Measurements from ENCODE around the gene APLNR. TPM values are rescaled to one million over a fixed set of nuclear protein-coding genes. Genes with fewer than 3 reads are reported as not detected.

Gene APLNR
- total and polyA plus RNA-seq, 10 of the 15 experiments (the other 5 are each of a cell fraction or from before 2014, with no cell fraction given): 0.11 TPM; not detected in 9

DNA sequence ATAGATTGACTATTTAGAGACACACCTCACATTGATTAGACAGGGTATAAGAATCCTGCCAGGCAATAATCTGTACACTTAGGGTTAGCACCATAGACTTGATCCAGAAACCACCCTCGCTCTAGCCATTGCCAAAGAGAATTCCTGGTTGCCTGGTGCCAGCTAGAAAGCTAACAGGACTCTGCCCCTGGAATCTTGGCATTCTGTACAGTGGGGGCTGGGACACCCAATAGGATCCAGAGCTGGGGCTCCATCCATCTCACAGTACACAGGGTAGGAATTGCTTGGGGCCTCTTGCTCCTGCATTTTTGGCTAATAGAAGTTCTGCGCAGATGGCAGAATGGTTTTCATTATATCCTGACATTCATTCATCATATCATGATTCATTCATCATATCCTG is 3.0 kb upstream of the APLNR start:
- ChIA-PET POLR2A (no interaction called here), CTCF (interaction anchor here (0.9 to 3.1 kb wide), 2 partner anchors 10 to 399 kb away, joined by 3 to 22 read pairs; no protein-coding TSS in a partner anchor), RAD21 (ENCODE audit: unreplicated experiment) (interaction anchor here (2.1 kb wide), 1 partner anchor 9 kb away, joined by 9 read pairs; no protein-coding TSS in a partner anchor), SMC1A (ENCODE audit: uncharacterized antibody, unreplicated experiment) (interaction anchor here (0.6 to 2.9 kb wide), 3 partner anchors 10 to 104 kb away, joined by 3 to 8 read pairs (median 3); no protein-coding TSS in a partner anchor)
- H3K27ac ChIP-seq (ENCODE audit: control insufficient read depth, insufficient read depth): no peak overlapping the region
- no peak for ATAC-seq
- BruUV-seq (replicated peaks): no TSS peak
- 62% methylated on average over 2 of the region's 2 CpGs for WGBS (ENCODE audit: insufficient coverage, insufficient replicate concordance, low lambda C conversion rate, missing lambda C conversion rate)
- no peaks in the 10 kb centered on the region for H3K4me1 ChIP-seq (ENCODE audit: control insufficient read depth, insufficient read depth, low read length)
- H3K4me3 ChIP-seq: no peak overlapping the region
- peaks cover 0 to 2% of the 10 kb centered on the region in 2 experiments; a peak in 2 of 4 replicates for H3K27me3 ChIP-seq (replicated peaks in 1 of 2; ENCODE audit: control insufficient read depth in 2 of 2, insufficient read depth in 2 of 2, low read length in 1 of 2)
- H4K20me1 ChIP-seq (ENCODE audit: control insufficient read depth, insufficient read depth): no peaks in the 10 kb centered on the region
- no peaks in the 10 kb centered on the region for H3K36me3 ChIP-seq (ENCODE audit: control insufficient read depth in 2 of 2, insufficient read depth in 2 of 2, low read length in 1 of 2)
- intact Hi-C loops (cut with micrococcal nuclease; ENCODE audit: unreplicated experiment): no loop called here
- no peak overlapping the region for H3K4me2 ChIP-seq (ENCODE audit: control insufficient read depth, insufficient read depth)
- H2AFZ ChIP-seq (ENCODE audit: control insufficient read depth, low read depth, low read length): no peak overlapping the region
- no peaks in the 10 kb centered on the region for H3K9me3 ChIP-seq (replicated peaks; ENCODE audit: control insufficient read depth, insufficient read depth, low read length)
- no peak for DNase-seq (ENCODE audit: low read depth, low spot score)
- no peak for TF ChIP-seq POLR2AphosphoS5 (IDR thresholded peaks at IDR 0.05; ENCODE audit: low read length)
- TF ChIP-seq KLF5 (IDR thresholded peaks at IDR 0.05; ENCODE audit: partially characterized antibody): no peak
- TF ChIP-seq, protein P1, sequence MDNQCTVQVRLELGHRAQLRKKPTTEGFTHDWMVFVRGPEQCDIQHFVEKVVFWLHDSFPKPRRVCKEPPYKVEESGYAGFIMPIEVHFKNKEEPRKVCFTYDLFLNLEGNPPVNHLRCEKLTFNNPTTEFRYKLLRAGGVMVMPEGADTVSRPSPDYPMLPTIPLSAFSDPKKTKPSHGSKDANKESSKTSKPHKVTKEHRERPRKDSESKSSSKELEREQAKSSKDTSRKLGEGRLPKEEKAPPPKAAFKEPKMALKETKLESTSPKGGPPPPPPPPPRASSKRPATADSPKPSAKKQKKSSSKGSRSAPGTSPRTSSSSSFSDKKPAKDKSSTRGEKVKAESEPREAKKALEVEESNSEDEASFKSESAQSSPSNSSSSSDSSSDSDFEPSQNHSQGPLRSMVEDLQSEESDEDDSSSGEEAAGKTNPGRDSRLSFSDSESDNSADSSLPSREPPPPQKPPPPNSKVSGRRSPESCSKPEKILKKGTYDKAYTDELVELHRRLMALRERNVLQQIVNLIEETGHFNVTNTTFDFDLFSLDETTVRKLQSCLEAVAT (IDR thresholded peaks at IDR 0.05): no peak
- TF ChIP-seq, protein P2, sequence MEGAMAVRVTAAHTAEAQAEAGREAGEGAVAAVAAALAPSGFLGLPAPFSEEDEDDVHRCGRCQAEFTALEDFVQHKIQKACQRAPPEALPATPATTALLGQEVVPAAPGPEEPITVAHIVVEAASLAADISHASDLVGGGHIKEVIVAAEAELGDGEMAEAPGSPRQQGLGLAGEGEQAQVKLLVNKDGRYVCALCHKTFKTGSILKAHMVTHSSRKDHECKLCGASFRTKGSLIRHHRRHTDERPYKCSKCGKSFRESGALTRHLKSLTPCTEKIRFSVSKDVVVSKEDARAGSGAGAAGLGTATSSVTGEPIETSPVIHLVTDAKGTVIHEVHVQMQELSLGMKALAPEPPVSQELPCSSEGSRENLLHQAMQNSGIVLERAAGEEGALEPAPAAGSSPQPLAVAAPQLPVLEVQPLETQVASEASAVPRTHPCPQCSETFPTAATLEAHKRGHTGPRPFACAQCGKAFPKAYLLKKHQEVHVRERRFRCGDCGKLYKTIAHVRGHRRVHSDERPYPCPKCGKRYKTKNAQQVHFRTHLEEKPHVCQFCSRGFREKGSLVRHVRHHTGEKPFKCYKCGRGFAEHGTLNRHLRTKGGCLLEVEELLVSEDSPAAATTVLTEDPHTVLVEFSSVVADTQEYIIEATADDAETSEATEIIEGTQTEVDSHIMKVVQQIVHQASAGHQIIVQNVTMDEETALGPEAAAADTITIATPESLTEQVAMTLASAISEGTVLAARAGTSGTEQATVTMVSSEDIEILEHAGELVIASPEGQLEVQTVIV (IDR thresholded peaks at IDR 0.05; ENCODE audit: borderline replicate concordance, partially characterized antibody): no peak
- TF ChIP-seq, protein P3, sequence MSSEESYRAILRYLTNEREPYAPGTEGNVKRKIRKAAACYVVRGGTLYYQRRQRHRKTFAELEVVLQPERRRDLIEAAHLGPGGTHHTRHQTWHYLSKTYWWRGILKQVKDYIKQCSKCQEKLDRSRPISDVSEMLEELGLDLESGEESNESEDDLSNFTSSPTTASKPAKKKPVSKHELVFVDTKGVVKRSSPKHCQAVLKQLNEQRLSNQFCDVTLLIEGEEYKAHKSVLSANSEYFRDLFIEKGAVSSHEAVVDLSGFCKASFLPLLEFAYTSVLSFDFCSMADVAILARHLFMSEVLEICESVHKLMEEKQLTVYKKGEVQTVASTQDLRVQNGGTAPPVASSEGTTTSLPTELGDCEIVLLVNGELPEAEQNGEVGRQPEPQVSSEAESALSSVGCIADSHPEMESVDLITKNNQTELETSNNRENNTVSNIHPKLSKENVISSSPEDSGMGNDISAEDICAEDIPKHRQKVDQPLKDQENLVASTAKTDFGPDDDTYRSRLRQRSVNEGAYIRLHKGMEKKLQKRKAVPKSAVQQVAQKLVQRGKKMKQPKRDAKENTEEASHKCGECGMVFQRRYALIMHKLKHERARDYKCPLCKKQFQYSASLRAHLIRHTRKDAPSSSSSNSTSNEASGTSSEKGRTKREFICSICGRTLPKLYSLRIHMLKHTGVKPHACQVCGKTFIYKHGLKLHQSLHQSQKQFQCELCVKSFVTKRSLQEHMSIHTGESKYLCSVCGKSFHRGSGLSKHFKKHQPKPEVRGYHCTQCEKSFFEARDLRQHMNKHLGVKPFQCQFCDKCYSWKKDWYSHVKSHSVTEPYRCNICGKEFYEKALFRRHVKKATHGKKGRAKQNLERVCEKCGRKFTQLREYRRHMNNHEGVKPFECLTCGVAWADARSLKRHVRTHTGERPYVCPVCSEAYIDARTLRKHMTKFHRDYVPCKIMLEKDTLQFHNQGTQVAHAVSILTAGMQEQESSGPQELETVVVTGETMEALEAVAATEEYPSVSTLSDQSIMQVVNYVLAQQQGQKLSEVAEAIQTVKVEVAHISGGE (CRISPR knock-in tag; IDR thresholded peaks at IDR 0.05): no peak
- TF ChIP-seq, protein P4, sequence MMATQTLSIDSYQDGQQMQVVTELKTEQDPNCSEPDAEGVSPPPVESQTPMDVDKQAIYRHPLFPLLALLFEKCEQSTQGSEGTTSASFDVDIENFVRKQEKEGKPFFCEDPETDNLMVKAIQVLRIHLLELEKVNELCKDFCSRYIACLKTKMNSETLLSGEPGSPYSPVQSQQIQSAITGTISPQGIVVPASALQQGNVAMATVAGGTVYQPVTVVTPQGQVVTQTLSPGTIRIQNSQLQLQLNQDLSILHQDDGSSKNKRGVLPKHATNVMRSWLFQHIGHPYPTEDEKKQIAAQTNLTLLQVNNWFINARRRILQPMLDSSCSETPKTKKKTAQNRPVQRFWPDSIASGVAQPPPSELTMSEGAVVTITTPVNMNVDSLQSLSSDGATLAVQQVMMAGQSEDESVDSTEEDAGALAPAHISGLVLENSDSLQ (IDR thresholded peaks at IDR 0.05): no peak
- no peak for TF ChIP-seq NFYA (IDR thresholded peaks at IDR 0.05; ENCODE audit: borderline replicate concordance, low read depth, low read length)
- H3K79me2 ChIP-seq (ENCODE audit: control insufficient read depth, insufficient read depth, low read length): no peaks in the 10 kb centered on the region
- no peak overlapping the region for H3K9ac ChIP-seq (ENCODE audit: control insufficient read depth, insufficient read depth, low read length)
- in situ Hi-C loops (cut with MboI): loop anchor here (5.0 kb wide), 2 partner anchors 123 to 398 kb away; no protein-coding TSS in a partner anchor
- FAIRE-seq: no peak
